ENCODE results near the gene TMEM53.

Gene TMEM53

GRCh38 chr1:44718091-44718490, 43.8 kb upstream of the TMEM53 start:
- TF ChIP-seq CTCF (IDR thresholded peaks at IDR 0.05; ENCODE audit: borderline replicate concordance, insufficient read depth, low read depth, low read length) = no peak
- no peak overlapping the region for H3K4me3 ChIP-seq (ENCODE audit: low read depth, low read length)

GRCh38 chr1:44717653-44718052, 43.4 kb upstream of the TMEM53 start:
- no peak overlapping the region for H3K4me3 ChIP-seq (ENCODE audit: low read depth, low read length)
- no peak for TF ChIP-seq CTCF (IDR thresholded peaks at IDR 0.05; ENCODE audit: borderline replicate concordance, insufficient read depth, low read depth, low read length)

- no peak overlapping the region for H3K4me3 ChIP-seq (ENCODE audit: low read depth, low read length)
- no peak for TF ChIP-seq CTCF (IDR thresholded peaks at IDR 0.05; ENCODE audit: borderline replicate concordance, insufficient read depth, low read depth, low read length)
These were observed 42.9 kb upstream of the TMEM53 start for GRCh38 chr1:44717156-44717555.

GRCh38 chr1:44714944-44715571, 40.8 kb upstream of the TMEM53 start:
- TF ChIP-seq CTCF (IDR thresholded peaks at IDR 0.05; ENCODE audit: borderline replicate concordance, insufficient read depth, low read depth, low read length) = peak; percentile 89
- no peak overlapping the region for H3K4me3 ChIP-seq (ENCODE audit: low read depth, low read length)

GRCh38 chr1:44714532-44714931, 40.3 kb upstream of the TMEM53 start:
- H3K4me3 ChIP-seq (ENCODE audit: low read depth, low read length) = no peak overlapping the region
- no peak for TF ChIP-seq CTCF (IDR thresholded peaks at IDR 0.05; ENCODE audit: borderline replicate concordance, insufficient read depth, low read depth, low read length)

GRCh38 chr1:44713321-44713781, 39.1 kb upstream of the TMEM53 start:
- no peak for TF ChIP-seq CTCF (IDR thresholded peaks at IDR 0.05; ENCODE audit: borderline replicate concordance, insufficient read depth, low read depth, low read length)
- H3K4me3 ChIP-seq (ENCODE audit: low read depth, low read length) = peak overlapping the region; percentile 15

Data from GM12875 (cell line).